OCI-LY1 (cell line): ENCODE results near the gene STARD4.

Source experiments
- H2AFZ ChIP-seq: fragments of 200-600 bp; sonication (generic), shearing (Covaris generic); 2 replicates; pipeline ENCODE4 v1.6.0; 2014; ENCODE audit warnings: antibody characterized with exemption, mild to moderate bottlenecking, low read length
- H3F3A ChIP-seq: fragments of 200-600 bp; sonication (generic), shearing (Covaris generic); 2 replicates; pipeline ENCODE4 v1.6.0; 2014; ENCODE audit warnings: mild to moderate bottlenecking, antibody characterized with exemption, low read length, moderate library complexity; ENCODE audit not compliant: insufficient read depth
- H3K27ac ChIP-seq: fragments of 200-600 bp; sonication (generic); 2 replicates; pipeline ENCODE4 v1.5.1; 2014; ENCODE audit warnings: low read length, mixed run types, mild to moderate bottlenecking, low read depth; ENCODE audit not compliant: poor library complexity, severe bottlenecking
- H3K27me3 ChIP-seq: fragments of 200-600 bp; sonication (generic); 2 replicates; pipeline ENCODE4 v1.6.0; 2014; ENCODE audit warnings: antibody characterized with exemption, mild to moderate bottlenecking, low read length, moderate library complexity; ENCODE audit not compliant: insufficient read depth
- H3K36me3 ChIP-seq: fragments of 200-600 bp; sonication (generic); 2 replicates; pipeline ENCODE4 v1.6.1; 2014; ENCODE audit warnings: mild to moderate bottlenecking, antibody characterized with exemption, low read length, moderate library complexity, mixed read lengths; ENCODE audit not compliant: insufficient read depth
- H3K4me1 ChIP-seq: fragments of 200-600 bp; sonication (generic); 2 replicates; pipeline ENCODE4 v1.5.1; 2014; ENCODE audit warnings: mild to moderate bottlenecking, low read length, moderate library complexity; ENCODE audit not compliant: insufficient read depth, severe bottlenecking
- H3K4me2 ChIP-seq: fragments of 200-600 bp; sonication (generic), shearing (Covaris generic); 2 replicates; pipeline ENCODE4 v1.6.1; 2014; ENCODE audit warnings: low read length
- H3K4me3 ChIP-seq: fragments of 200-600 bp; sonication (generic); 2 replicates; pipeline ENCODE4 v1.5.1; 2014; ENCODE audit warnings: low read length, low read depth, mild to moderate bottlenecking, mixed read lengths; ENCODE audit not compliant: poor library complexity, severe bottlenecking
- H3K79me2 ChIP-seq: fragments of 200-600 bp; shearing (Covaris generic); 2 replicates; pipeline ENCODE4 v1.6.1; 2016; ENCODE audit warnings: mixed run types, low read length, mixed read lengths; ENCODE audit not compliant: insufficient read depth
- H3K9ac ChIP-seq: fragments of 200-600 bp; sonication (generic), shearing (Covaris generic); 2 replicates; pipeline ENCODE4 v1.6.1; 2014; ENCODE audit warnings: mild to moderate bottlenecking, low read length, mixed read lengths
- H3K9me2 ChIP-seq: fragments of 200-600 bp; sonication (generic), shearing (Covaris generic); 2 replicates; pipeline ENCODE4 v1.6.1; 2014; ENCODE audit warnings: low read depth, mild to moderate bottlenecking, low read length, mixed read lengths
- H3K9me3 ChIP-seq: fragments of 200-600 bp; shearing (Covaris generic); 2 replicates; pipeline ENCODE4 v1.6.1; 2014; ENCODE audit warnings: low read length, mixed read lengths
- H4K20me1 ChIP-seq: fragments of 200-600 bp; sonication (generic), shearing (Covaris generic); 2 replicates; pipeline ENCODE4 v1.6.0; 2016; ENCODE audit warnings: mild to moderate bottlenecking, low read length; ENCODE audit not compliant: insufficient read depth
- CTCF ChIP-seq: fragments of 200-600 bp; sonication (generic), shearing (Covaris generic); IDR thresholded peaks from 2 replicates; pipeline ENCODE4 v1.5.1; 2017; ENCODE audit warnings: mild to moderate bottlenecking, antibody characterized with exemption, low read length, moderate library complexity, mixed read lengths
- EZH2 ChIP-seq: fragments of 200-600 bp; sonication (generic), shearing (Covaris generic); IDR thresholded peaks from 2 replicates; pipeline ENCODE4 v1.8.0; 2017; ENCODE audit warnings: borderline replicate concordance, mixed run types, mild to moderate bottlenecking, antibody characterized with exemption, low read length, moderate library complexity, mixed read lengths

The STARD4 gene

GRCh38 chr5:111454198-111454622 is 58.1 kb downstream of the STARD4 start:
- no peak for TF ChIP-seq EZH2
- no peak for TF ChIP-seq CTCF
- Histone ChIP-seq H2AFZ (no peak overlapping the region), H3F3A (no peaks in the 10 kb centered on the region), H3K4me1 (no peaks in the 10 kb centered on the region), H3K27ac (no peak overlapping the region), H4K20me1 (no peaks in the 10 kb centered on the region), H3K36me3 (peaks cover 38% of the 10 kb centered on the region), H3K27me3 (no peaks in the 10 kb centered on the region), H3K79me2 (no peaks in the 10 kb centered on the region), H3K4me3 (no peak overlapping the region), H3K9me3 (no peaks in the 10 kb centered on the region), H3K9ac (no peak overlapping the region), H3K4me2 (no peak overlapping the region), H3K9me2 (no peaks in the 10 kb centered on the region)

- Histone ChIP-seq H3K27ac (no peak overlapping the region), H3K4me1 (no peaks in the 10 kb centered on the region), H3K4me3 (no peak overlapping the region), H3K4me2 (no peak overlapping the region), H3K79me2 (no peaks in the 10 kb centered on the region), H3K36me3 (peaks cover 38% of the 10 kb centered on the region), H3F3A (no peaks in the 10 kb centered on the region), H4K20me1 (no peaks in the 10 kb centered on the region), H3K9me2 (no peaks in the 10 kb centered on the region), H3K9ac (no peak overlapping the region), H3K27me3 (no peaks in the 10 kb centered on the region), H3K9me3 (no peaks in the 10 kb centered on the region), H2AFZ (no peak overlapping the region)
- no peak for TF ChIP-seq CTCF
- no peak for TF ChIP-seq EZH2
Measured at GRCh38 chr5:111453747-111454146, 58.6 kb downstream of the STARD4 start.

- Histone ChIP-seq H3K9me3 (no peaks in the 10 kb centered on the region), H3K27ac (no peak overlapping the region), H3K79me2 (no peaks in the 10 kb centered on the region), H3K9me2 (no peaks in the 10 kb centered on the region), H3K4me3 (no peak overlapping the region), H4K20me1 (no peaks in the 10 kb centered on the region), H3F3A (no peaks in the 10 kb centered on the region), H3K9ac (no peak overlapping the region), H3K4me1 (no peaks in the 10 kb centered on the region), H2AFZ (no peak overlapping the region), H3K27me3 (no peaks in the 10 kb centered on the region), H3K36me3 (peaks cover 39% of the 10 kb centered on the region), H3K4me2 (no peak overlapping the region)
- TF ChIP-seq EZH2: no peak
- no peak for TF ChIP-seq CTCF
Measured at GRCh38 chr5:111453295-111453694, 59.0 kb downstream of the STARD4 start.
